A673 (cell line): ENCODE results near the gene PIAS1.

Experiments used
- EZH2 ChIP-seq: fragments of 200-600 bp; sonication (generic); IDR thresholded peaks from 2 replicates; pipeline ENCODE4 v1.6.1; 2017; ENCODE audit warnings: borderline replicate concordance, low read depth, mild to moderate bottlenecking, mixed read lengths, antibody characterized with exemption, low read length; ENCODE audit not compliant: poor library complexity, severe bottlenecking
- TF ChIP-seq, protein P1 (sequence below): fragments of 300-800, 200-600 bp; sonication (generic); conservative IDR thresholded peaks from 2 replicates; pipeline ENCODE4 v1.5.1; 2017; ENCODE audit warnings: low read depth, mild to moderate bottlenecking, antibody characterized with exemption, low read length, moderate library complexity, mixed read lengths

DNA sequence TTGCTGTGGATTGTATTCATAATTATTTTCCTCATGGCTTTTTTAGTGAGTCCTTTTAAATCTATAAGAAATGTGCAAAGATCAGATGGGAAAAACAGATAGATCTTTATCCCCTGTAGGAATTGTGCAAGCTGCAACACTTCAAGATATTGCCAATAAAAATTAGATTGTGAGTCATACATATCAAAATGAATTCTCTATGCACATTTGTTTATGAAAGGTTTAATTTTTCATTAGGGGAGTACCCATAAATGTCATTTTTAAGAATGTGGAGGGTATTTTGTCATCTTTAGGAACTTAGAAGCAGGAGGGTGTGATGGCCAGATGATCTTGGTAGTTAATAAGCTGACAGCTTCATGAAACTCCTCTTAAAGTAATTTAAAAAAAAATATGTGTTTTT, 2.9 kb downstream of the PIAS1 start:
- TF ChIP-seq, protein P1, sequence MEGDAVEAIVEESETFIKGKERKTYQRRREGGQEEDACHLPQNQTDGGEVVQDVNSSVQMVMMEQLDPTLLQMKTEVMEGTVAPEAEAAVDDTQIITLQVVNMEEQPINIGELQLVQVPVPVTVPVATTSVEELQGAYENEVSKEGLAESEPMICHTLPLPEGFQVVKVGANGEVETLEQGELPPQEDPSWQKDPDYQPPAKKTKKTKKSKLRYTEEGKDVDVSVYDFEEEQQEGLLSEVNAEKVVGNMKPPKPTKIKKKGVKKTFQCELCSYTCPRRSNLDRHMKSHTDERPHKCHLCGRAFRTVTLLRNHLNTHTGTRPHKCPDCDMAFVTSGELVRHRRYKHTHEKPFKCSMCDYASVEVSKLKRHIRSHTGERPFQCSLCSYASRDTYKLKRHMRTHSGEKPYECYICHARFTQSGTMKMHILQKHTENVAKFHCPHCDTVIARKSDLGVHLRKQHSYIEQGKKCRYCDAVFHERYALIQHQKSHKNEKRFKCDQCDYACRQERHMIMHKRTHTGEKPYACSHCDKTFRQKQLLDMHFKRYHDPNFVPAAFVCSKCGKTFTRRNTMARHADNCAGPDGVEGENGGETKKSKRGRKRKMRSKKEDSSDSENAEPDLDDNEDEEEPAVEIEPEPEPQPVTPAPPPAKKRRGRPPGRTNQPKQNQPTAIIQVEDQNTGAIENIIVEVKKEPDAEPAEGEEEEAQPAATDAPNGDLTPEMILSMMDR: no peak
- TF ChIP-seq EZH2: no peak
